SJSA1 (cell line): ENCODE measurements around the gene CORIN. TPM values are rescaled to one million over a fixed set of nuclear protein-coding genes. Genes with fewer than 3 reads are reported as not detected.
"Not testable (repeated sequence)": the region's sequence is repeated elsewhere in the genome, so short reads cannot be mapped to it uniquely, and the experiment has no call there.

Experiments
- DNase-seq, 2 experiments: peaks; one replicate each; pipeline ENCODE4 v3.0.0-alpha.2; 2015 to 2020; ENCODE audit warnings: low spot score in 2 of 2, low read depth in 1 of 2
- H3K27ac ChIP-seq: fragments of 250-450 bp; sonication (Bioruptor Pico); 2 replicates; pipeline ENCODE4 v1.5.1; 2020; ENCODE audit warnings: mild to moderate bottlenecking, moderate library complexity
- H3K27me3 ChIP-seq: fragments of 250-450 bp; sonication (Bioruptor Pico); replicated peaks from 2 replicates; pipeline ENCODE4 v1.5.1; 2020; ENCODE audit warnings: mild to moderate bottlenecking, moderate library complexity
- H3K36me3 ChIP-seq: fragments of 250-450 bp; sonication (Bioruptor Pico); 2 replicates; pipeline ENCODE4 v1.5.1; 2020; ENCODE audit warnings: mild to moderate bottlenecking
- H3K4me1 ChIP-seq: fragments of 250-450 bp; sonication (Bioruptor Pico); replicated peaks from 2 replicates; pipeline ENCODE4 v1.6.1; 2021; ENCODE audit warnings: mild to moderate bottlenecking
- H3K4me3 ChIP-seq: fragments of 250-450 bp; sonication (Bioruptor Pico); 2 replicates; pipeline ENCODE4 v1.5.1; 2020; ENCODE audit warnings: mild to moderate bottlenecking
- H3K9me3 ChIP-seq: fragments of 250-450 bp; sonication (Bioruptor Pico); replicated peaks from 2 replicates; pipeline ENCODE4 v1.5.1; 2020; ENCODE audit warnings: mild to moderate bottlenecking
- total RNA-seq: library from RNA; depleted of rRNA; stranded (reverse); fragments of >200 nt; shearing (Covaris generic); gene quantifications from 2 replicates; pipeline ENCODE4 v1.2.3, GENCODE V29; 2014

The CORIN gene
- total RNA-seq, 1 experiment from 2014 or later, result not detected

DNA sequence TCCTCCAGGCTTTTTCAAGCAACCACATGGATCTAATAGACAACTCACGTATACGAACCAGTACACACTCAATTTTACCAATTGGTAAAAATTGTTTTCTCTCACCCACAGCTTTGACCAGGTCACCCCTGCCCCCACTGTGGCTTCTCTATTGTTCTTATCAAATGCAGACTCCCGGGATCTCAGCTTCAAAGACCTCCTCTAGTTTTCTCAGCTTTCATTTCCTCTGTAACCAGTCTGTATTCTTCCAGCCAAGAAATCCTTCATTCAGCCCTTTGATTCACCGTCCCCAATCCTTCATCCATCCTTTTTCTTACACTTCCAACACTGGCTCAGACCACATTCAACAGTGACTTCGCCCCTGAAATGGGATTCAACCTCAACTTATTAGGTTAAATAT is 120.7 kb downstream of the CORIN start:
- no peak overlapping the region for H3K4me3 ChIP-seq
- no peak for DNase-seq
- H3K4me1 ChIP-seq, result no peaks in the 10 kb centered on the region
- no peaks in the 10 kb centered on the region for H3K36me3 ChIP-seq
- no peaks in the 10 kb centered on the region for H3K27me3 ChIP-seq
- H3K9me3 ChIP-seq, result no peaks in the 10 kb centered on the region
- H3K27ac ChIP-seq, result no peak overlapping the region

- Histone ChIP-seq H3K27ac (no peak overlapping the region), H3K4me1 (no peaks in the 10 kb centered on the region), H3K27me3 (no peaks in the 10 kb centered on the region), H3K4me3 (no peak overlapping the region), H3K36me3 (no peaks in the 10 kb centered on the region), H3K9me3 (no peaks in the 10 kb centered on the region)
- no peak for DNase-seq
These were observed 122.0 kb downstream of the CORIN start for GRCh38 chr4:47715716-47716416.

DNA sequence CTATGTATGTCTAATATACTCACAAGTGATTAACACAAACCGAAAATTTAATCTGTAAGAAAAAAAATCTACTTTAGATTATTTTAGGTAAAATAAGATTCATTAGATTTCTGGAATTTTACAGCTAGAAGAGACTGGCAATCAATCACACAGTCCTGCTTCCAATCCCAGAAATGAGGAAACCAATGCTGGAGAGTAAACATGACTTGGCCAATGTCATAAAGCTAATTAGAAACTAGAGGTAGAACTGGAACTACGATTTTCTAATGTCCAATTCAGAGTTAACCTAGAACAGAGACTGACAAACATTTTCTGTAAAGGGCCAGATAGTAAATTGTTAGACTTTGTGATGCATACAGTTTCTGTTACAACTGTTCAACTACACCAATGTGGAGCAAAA is 123.6 kb downstream of the CORIN start:
- no peaks in the 10 kb centered on the region for H3K4me1 ChIP-seq
- H3K4me3 ChIP-seq, result no peak overlapping the region
- no peaks in the 10 kb centered on the region for H3K36me3 ChIP-seq
- DNase-seq, result no peak
- no peaks in the 10 kb centered on the region for H3K27me3 ChIP-seq
- no peak overlapping the region for H3K27ac ChIP-seq
- H3K9me3 ChIP-seq, result no peaks in the 10 kb centered on the region

DNA sequence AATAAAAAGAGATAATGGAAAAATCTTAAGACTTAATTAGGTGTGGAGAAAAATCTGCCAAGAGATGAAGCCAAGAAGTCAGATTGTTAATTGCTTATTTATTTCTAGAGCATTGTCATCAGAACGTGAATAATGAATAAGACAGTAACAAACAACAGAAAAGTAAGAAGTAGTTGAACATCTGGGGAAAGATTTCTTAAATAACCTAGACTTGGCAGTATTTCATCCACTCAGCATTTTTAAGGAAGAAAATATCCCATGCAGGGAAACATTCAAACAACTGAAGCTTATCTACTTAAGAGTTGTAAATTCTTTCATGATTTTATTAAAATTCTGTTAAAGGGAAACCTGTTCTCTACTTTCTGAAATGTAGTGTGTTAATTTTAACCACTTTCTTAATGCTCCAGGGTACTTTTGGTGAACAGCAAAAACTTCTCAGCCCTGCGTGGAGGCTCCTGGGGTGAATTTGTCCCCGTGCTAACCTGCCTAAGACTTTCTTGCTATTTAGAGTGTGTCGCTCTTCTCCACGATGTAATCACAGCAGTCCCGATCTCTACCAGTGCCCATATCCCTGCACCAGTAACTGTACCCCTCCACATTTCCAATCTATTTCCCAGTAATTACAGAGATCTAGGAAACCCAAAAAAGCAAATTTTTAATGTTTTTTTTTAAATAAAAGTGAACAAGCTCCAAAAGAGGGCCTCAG is 124.6 kb downstream of the CORIN start:
- Histone ChIP-seq H3K4me1 (no peaks in the 10 kb centered on the region), H3K27ac (no peak overlapping the region), H3K27me3 (no peaks in the 10 kb centered on the region), H3K4me3 (no peak overlapping the region), H3K36me3 (no peaks in the 10 kb centered on the region), H3K9me3 (no peaks in the 10 kb centered on the region)
- DNase-seq, result no peak

- H3K27ac ChIP-seq, result no peak overlapping the region
- no peaks in the 10 kb centered on the region for H3K36me3 ChIP-seq
- H3K27me3 ChIP-seq, result no peaks in the 10 kb centered on the region
- no peaks in the 10 kb centered on the region for H3K4me1 ChIP-seq
- no peaks in the 10 kb centered on the region for H3K9me3 ChIP-seq
- no peak overlapping the region for H3K4me3 ChIP-seq
- no peak for DNase-seq
These were observed 126.2 kb downstream of the CORIN start for GRCh38 chr4:47711646-47712045.

DNA sequence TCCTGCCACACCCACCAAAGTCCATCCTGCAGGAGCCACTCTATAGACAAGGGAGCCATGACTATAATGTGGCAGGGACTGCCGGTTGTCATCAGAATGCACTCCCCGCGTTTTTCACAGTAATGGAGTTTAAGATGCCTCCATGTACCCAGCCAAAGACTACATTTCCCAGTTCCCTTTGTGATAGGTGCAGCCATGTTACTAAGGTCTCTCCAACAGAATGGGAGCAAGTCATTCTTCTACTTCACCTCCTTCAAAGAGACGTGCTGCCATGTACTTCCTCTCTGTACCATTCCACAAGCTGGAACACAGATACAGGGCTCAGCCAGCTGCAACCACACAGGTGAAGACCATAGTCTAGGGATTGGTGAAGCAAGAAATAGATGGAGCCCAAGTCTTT is 126.7 kb downstream of the CORIN start:
- no peak overlapping the region for H3K4me3 ChIP-seq
- no peaks in the 10 kb centered on the region for H3K36me3 ChIP-seq
- no peak for DNase-seq
- H3K27me3 ChIP-seq, result no peaks in the 10 kb centered on the region
- H3K4me1 ChIP-seq, result no peaks in the 10 kb centered on the region
- H3K9me3 ChIP-seq, result no peaks in the 10 kb centered on the region
- no peak overlapping the region for H3K27ac ChIP-seq

DNA sequence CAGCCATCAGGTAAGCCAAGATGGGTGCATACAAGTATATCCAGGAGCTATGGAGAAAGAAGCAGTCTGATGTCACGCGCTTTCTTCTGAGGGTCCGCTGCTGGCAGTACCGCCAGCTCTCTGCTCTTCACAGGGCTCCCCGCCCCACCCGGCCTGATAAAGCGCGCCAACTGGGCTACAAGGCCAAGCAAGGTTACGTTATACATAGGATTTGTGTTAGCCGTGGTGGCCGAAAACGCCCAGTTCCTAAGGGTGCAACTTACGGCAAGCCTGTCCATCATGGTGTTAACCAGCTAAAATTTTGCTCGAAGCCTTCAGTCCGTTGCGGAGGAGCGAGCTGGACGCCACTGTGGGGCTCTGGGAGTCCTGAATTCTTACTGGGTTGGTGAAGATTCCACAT is 131.5 kb downstream of the CORIN start:
- not testable (repeated sequence) for DNase-seq, H3K4me1 ChIP-seq, H3K9me3 ChIP-seq, H3K4me3 ChIP-seq, H3K27me3 ChIP-seq, H3K27ac ChIP-seq, H3K36me3 ChIP-seq

DNA sequence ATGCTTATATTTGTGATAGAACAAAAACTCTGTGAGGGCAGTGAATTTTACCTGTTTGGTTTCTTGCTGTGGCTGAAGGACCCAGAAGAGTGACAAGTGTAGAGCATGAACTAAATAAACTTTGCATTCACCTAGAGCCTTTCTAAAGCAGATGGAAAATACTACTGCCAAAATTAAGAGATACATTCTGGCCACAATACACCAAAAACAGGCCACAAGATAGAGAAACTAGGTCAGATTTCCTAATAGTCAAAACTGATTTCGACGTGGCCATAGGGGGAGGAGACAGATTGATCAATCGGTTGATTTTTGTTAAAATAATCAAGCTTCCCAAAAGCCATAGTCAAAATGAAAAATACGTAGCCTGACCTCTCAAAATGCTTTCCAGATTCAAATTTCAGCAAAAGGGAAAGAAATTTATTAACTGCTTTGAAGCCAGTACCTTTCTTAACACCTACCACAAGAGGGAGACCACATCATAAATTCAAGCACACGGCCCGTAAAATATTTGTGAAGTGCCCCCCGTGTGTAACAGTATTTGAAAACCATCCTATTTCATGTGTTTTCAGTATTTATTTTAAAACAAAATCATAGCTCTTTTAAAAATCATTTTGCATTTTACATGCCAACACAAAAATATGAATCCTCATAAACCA is 132.4 kb downstream of the CORIN start:
- H3K36me3 ChIP-seq, result no peaks in the 10 kb centered on the region
- no peak for DNase-seq
- no peaks in the 10 kb centered on the region for H3K4me1 ChIP-seq
- H3K27ac ChIP-seq, result no peak overlapping the region
- no peak overlapping the region for H3K4me3 ChIP-seq
- no peaks in the 10 kb centered on the region for H3K27me3 ChIP-seq
- H3K9me3 ChIP-seq, result no peaks in the 10 kb centered on the region

GRCh38 chr4:47704693-47705325 is 133.1 kb downstream of the CORIN start:
- Histone ChIP-seq H3K27me3 (no peaks in the 10 kb centered on the region), H3K4me3 (no peak overlapping the region), H3K4me1 (no peaks in the 10 kb centered on the region), H3K27ac (no peak overlapping the region), H3K9me3 (no peaks in the 10 kb centered on the region), H3K36me3 (no peaks in the 10 kb centered on the region)
- no peak for DNase-seq

- Histone ChIP-seq H3K4me3 (no peak overlapping the region), H3K27ac (no peak overlapping the region), H3K36me3 (no peaks in the 10 kb centered on the region), H3K9me3 (no peaks in the 10 kb centered on the region), H3K4me1 (no peaks in the 10 kb centered on the region), H3K27me3 (no peaks in the 10 kb centered on the region)
- no peak for DNase-seq
These were observed 133.9 kb downstream of the CORIN start for GRCh38 chr4:47703956-47704355.

DNA sequence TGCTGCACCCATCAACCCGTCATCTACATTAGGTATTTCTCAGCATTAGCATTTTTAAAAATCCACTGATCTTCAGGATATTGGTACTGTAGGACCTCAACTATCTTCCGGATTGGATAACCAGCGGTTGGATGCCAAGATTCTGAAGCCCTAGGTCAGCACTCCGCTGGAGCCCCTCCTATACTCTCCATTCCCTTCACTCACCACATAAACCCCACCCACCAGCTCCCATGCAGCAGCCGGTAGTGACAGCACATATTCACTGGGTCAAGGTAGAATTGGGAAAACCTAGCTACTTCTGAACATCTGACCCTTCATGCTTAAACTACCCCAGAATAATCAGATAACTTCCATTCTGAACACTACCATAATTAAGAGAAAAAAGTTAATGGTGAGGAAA is 134.9 kb downstream of the CORIN start:
- DNase-seq, result no peak
- no peaks in the 10 kb centered on the region for H3K9me3 ChIP-seq
- H3K4me1 ChIP-seq, result no peaks in the 10 kb centered on the region
- H3K27ac ChIP-seq, result no peak overlapping the region
- no peaks in the 10 kb centered on the region for H3K27me3 ChIP-seq
- no peak overlapping the region for H3K4me3 ChIP-seq
- no peaks in the 10 kb centered on the region for H3K36me3 ChIP-seq

- Histone ChIP-seq H3K27me3 (no peaks in the 10 kb centered on the region), H3K27ac (no peak overlapping the region), H3K4me1 (no peaks in the 10 kb centered on the region), H3K4me3 (no peak overlapping the region), H3K36me3 (no peaks in the 10 kb centered on the region), H3K9me3 (no peaks in the 10 kb centered on the region)
- no peak for DNase-seq
These were observed 136.6 kb downstream of the CORIN start for GRCh38 chr4:47701286-47701685.

DNA sequence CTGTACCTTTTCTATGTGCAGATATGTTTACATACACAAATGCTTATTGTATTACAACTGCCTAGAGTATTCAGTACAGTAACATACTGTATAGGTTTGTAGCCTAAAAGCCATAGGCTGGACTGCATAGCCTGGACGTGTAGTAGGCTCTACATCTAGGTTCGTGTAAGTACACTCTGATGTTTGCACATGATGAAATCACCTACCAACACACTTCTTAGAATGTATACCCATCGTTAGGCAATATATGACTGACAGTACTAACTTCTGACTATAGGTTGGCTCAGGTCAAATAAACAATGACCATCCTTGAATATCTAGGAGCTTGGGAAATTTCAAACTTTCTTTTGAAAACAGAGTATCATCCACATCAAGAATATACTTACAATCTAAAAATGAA is 139.0 kb downstream of the CORIN start:
- Histone ChIP-seq H3K9me3 (no peaks in the 10 kb centered on the region), H3K27me3 (no peaks in the 10 kb centered on the region), H3K27ac (no peak overlapping the region), H3K4me1 (no peaks in the 10 kb centered on the region), H3K4me3 (no peak overlapping the region), H3K36me3 (no peaks in the 10 kb centered on the region)
- DNase-seq, result no peak

DNA sequence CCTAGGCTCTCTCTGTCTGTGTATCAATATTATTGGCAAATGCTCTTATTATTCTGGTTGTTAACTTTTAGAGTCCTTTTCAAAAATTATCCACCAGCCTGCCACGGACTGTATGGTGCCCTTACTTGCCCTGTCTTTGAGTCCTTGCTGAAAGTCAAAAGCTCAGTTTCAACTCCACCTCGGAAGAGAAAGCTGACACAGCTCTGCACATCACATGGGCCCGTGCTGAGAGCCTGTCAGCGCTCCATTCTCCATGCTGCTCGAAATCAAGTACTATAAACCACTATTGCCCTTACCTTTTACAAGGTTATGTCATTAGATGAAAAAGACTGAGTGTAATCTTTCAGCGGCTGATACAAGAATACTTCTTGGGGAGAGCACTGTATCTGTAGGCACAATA is 141.0 kb downstream of the CORIN start:
- Histone ChIP-seq H3K27me3 (no peaks in the 10 kb centered on the region), H3K36me3 (no peaks in the 10 kb centered on the region)

More for the DNA sequence above, 141.0 kb downstream of the CORIN start:
- Histone ChIP-seq H3K4me3 (no peak overlapping the region), H3K4me1 (no peaks in the 10 kb centered on the region), H3K9me3 (no peaks in the 10 kb centered on the region), H3K27ac (no peak overlapping the region)
- DNase-seq, result no peak
